Immature natural killer cell (primary cell): Measurements from ENCODE around the gene GRB10. TPM values are rescaled to one million over a fixed set of nuclear protein-coding genes. Genes with fewer than 3 reads are reported as not detected.

Experiments
- DNase-seq, 3 donors: peaks; one replicate each; pipeline ENCODE4 v3.0.0; 2022; ENCODE audit warnings: mixed read lengths in 1 of 3
- H3K27ac Mint-ChIP-seq, 6 donors: one replicate each; pipeline ENCODE4 v1.8.0; 2020; ENCODE audit warnings: mixed read lengths in 6 of 6, mild to moderate bottlenecking in 5 of 6, inconsistent platforms in 4 of 6, moderate library complexity in 3 of 6
- H3K27me3 Mint-ChIP-seq, 3 donors: one replicate each; pipeline ENCODE4 v1.8.0; 2020 to 2021; ENCODE audit warnings: low read depth in 3 of 3, mild to moderate bottlenecking in 3 of 3, mixed read lengths in 3 of 3, moderate library complexity in 3 of 3, inconsistent platforms in 1 of 3
- H3K36me3 Mint-ChIP-seq, 3 donors: one replicate each; pipeline ENCODE4 v1.8.0; 2020; ENCODE audit warnings: mixed read lengths in 3 of 3, inconsistent platforms in 2 of 3, mild to moderate bottlenecking in 2 of 3
- H3K4me1 Mint-ChIP-seq, 2 donors: one replicate each; pipeline ENCODE4 v1.8.0; 2020; ENCODE audit warnings: inconsistent platforms in 2 of 2, mild to moderate bottlenecking in 2 of 2, mixed read lengths in 2 of 2, moderate library complexity in 1 of 2
- H3K4me3 Mint-ChIP-seq, 5 donors: one replicate each; pipeline ENCODE4 v1.8.0; 2020; ENCODE audit warnings: mild to moderate bottlenecking in 5 of 5, mixed read lengths in 5 of 5, inconsistent platforms in 3 of 5, moderate library complexity in 3 of 5
- H3K9me3 Mint-ChIP-seq, 6 donors: one replicate each; pipeline ENCODE4 v1.8.0; 2020; ENCODE audit warnings: mild to moderate bottlenecking in 6 of 6, mixed read lengths in 6 of 6, inconsistent platforms in 4 of 6, moderate library complexity in 3 of 6
- polyA plus RNA-seq, 3 donors: library from polyadenylated mRNA; unstranded; fragments of 300-500 nt; fragmentation: Illumina TruSeq; gene quantifications; one replicate each; pipeline ENCODE4 v1.2.3, GENCODE V29; 2021

The GRB10 gene
- polyA plus RNA-seq, 3 donors from 2014 or later, result not detected

DNA sequence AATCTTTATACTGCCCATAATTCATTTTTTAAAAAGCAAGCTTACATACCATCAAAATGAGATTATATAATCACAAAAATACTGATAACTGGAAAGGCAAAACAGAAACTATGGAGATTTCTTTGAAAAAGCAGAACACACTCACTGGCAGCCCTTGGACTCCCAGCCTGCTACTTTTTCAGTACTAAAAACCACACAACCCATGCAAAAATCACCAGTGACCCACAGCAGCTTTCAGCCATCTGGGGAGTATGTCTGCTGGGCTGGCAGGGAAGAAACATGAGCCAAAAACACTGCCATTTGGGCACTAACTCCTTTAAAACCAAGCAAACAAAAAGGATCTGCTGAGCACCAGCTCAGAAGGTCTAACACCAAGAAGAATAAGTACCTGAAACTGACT lies 137.5 kb downstream of the GRB10 start:
- no peak for DNase-seq
- Mint-ChIP-seq H3K27ac (no peak overlapping the region), H3K36me3 (no peaks in the 10 kb centered on the region), H3K27me3 (peaks cover 0 to 10% (median 0%) of the 10 kb centered on the region in 3 donors), H3K4me3 (no peak overlapping the region), H3K9me3 (peaks cover 0 to 1% (median 0%) of the 10 kb centered on the region in 6 donors), H3K4me1 (no peaks in the 10 kb centered on the region)

GRCh38 chr7:50644586-50644985 lies 138.1 kb downstream of the GRB10 start:
- H3K4me3 Mint-ChIP-seq, result no peak overlapping the region
- H3K9me3 Mint-ChIP-seq, result peaks cover 0 to 1% (median 0%) of the 10 kb centered on the region in 6 donors
- H3K27me3 Mint-ChIP-seq, result peaks cover 0 to 6% (median 0%) of the 10 kb centered on the region in 3 donors
- H3K4me1 Mint-ChIP-seq, result no peaks in the 10 kb centered on the region
- H3K36me3 Mint-ChIP-seq, result no peaks in the 10 kb centered on the region
- no peak overlapping the region for H3K27ac Mint-ChIP-seq
- DNase-seq, result no peak

DNA sequence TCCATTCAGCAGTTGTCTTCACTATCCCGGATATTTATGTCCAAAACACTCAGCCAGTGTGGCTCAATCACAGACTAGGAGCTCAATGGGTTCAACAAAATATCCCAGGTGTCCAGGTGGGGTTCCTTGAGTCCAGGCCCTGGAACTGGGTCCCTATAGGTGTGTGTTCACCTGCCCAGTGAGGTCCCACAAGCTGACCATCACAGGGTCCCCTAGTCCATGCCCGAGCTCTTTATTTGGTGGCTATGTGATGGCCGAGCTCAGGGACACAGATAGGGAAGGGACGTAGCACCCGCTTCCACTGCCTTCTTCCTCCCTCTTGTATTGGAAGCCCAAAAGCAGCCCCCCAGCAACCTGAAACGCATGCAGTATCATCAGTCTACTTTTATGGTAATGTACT lies 138.6 kb downstream of the GRB10 start:
- Mint-ChIP-seq H3K27me3 (peaks cover 0 to 3% (median 0%) of the 10 kb centered on the region in 3 donors), H3K4me1 (no peaks in the 10 kb centered on the region), H3K9me3 (peaks cover 0 to 1% (median 0%) of the 10 kb centered on the region in 6 donors), H3K4me3 (no peak overlapping the region), H3K36me3 (no peaks in the 10 kb centered on the region), H3K27ac (no peak overlapping the region)
- no peak for DNase-seq

DNA sequence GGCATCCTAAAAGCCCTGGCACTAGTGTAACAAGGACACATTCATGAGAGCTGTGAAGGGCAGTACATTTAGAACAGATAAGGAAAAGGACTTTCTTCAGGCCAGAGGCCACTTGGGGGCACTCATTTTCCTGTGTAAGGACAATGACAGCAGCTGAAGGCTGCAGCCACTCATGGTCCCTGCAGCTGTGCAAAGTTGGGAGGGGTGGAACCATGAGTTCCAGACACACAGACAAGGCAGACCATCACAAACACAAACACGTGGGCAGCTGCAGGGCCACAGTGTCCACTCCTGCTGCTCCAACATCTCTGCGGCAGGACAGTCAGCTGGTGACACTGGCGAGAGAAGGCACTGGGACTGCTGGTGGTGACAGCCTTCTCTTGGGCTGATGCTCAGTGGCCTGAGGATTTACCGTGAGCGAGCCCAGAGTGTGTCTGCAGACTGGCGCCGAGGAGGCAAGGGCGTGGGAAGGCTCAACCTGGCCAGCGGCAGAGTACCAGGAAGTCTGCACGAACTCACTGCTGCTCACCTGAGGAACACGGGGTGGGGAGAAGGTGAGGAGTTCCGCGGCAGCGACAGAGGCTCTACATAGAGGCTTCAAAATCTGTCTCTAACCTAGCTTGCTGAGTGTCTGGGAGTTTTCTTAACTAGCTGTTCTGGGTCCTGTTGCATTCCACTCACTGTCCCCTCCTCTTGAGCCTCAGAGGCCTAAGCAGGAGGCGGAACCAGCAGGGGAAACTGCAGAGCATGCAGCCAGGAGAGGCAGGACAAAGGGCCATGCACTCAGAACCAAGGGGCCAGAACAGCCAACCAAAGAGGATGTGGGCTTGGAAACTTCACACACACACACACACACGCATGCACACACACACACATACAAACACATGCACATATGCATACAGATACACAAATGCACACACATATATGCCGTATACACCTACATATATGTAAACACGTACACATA lies 141.0 kb downstream of the GRB10 start:
- Mint-ChIP-seq H3K9me3 (peaks cover 0 to 1% (median 0%) of the 10 kb centered on the region in 6 donors), H3K4me3 (no peak overlapping the region), H3K27me3 (peaks cover 0 to 3% (median 2%) of the 10 kb centered on the region in 3 donors), H3K4me1 (no peaks in the 10 kb centered on the region), H3K36me3 (no peaks in the 10 kb centered on the region), H3K27ac (no peak overlapping the region)
- no peak for DNase-seq

DNA sequence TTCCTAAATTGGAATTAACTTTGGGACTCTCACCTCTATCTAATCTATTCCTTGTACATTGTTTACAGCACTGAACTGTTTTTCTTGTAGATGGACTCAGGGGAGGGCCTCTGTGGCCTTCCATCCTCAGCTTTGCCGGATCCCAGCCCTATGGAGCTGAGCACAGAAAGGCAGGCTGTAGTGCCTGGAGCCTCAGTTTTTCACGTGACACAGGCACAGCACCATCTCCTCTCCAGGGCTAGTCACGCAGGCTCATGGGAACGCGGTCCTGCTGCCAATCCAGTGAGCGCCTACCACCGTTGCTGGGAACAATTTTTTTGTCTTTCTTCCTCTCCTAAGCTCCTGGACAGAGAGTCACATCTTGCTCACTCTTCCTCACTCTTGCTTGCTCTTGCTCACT lies 141.9 kb downstream of the GRB10 start:
- no peak for DNase-seq
- no peaks in the 10 kb centered on the region for H3K4me1 Mint-ChIP-seq
- peaks cover 0 to 4% (median 3%) of the 10 kb centered on the region in 3 donors for H3K27me3 Mint-ChIP-seq
- peaks cover 0 to 1% (median 0%) of the 10 kb centered on the region in 6 donors for H3K9me3 Mint-ChIP-seq
- no peak overlapping the region for H3K27ac Mint-ChIP-seq
- no peak overlapping the region for H3K4me3 Mint-ChIP-seq
- H3K36me3 Mint-ChIP-seq, result no peaks in the 10 kb centered on the region

- no peak for DNase-seq
- Mint-ChIP-seq H3K4me1 (no peaks in the 10 kb centered on the region), H3K27ac (no peak overlapping the region), H3K36me3 (no peaks in the 10 kb centered on the region), H3K9me3 (peaks cover 0 to 1% (median 0%) of the 10 kb centered on the region in 6 donors), H3K4me3 (no peak overlapping the region), H3K27me3 (peaks cover 0 to 5% (median 4%) of the 10 kb centered on the region in 3 donors)
Measured at GRCh38 chr7:50640256-50640655, 142.4 kb downstream of the GRB10 start.

DNA sequence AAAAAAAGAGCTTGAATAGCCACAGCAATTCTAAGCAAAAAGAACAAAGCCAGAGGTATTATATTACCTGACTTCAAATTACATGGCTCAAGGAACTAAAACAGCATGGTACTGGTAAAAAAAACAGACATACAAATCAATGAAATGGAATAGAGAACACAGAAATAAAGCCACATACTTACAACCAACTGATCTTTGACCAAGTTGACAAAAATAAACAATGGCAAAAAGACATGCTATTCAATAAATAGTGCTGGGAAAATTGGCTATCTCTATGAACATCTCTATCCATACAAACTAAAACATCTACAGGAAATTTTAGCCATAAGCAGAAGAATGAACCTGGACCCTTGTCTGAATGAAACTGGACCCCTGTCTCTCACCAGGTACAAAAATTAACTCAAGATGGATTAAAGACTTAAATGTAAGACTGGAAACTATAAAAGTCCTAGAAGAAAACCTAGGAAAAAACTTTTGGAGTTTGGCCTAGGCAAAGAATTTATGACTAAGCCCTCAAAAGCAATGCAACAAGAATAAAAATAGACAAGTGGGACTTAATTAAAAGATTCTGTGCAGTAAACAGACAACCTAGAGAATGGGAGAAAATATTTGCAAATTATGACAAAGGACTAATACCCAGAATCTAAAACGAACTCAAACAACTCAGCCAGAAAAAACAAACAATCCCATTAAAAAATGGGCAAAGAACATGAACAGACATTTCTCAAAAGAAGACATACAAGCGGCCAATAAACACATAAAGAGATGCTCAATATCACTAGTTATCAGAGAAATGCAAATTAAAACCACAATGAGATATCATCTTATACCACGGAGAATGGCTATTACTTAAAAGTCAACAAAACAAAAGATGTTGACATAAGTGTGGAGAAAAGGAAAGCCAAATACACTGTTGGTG lies 144.7 kb downstream of the GRB10 start:
- no peak overlapping the region for H3K27ac Mint-ChIP-seq
- H3K4me3 Mint-ChIP-seq, result no peak overlapping the region
- no peaks in the 10 kb centered on the region for H3K4me1 Mint-ChIP-seq
- DNase-seq, result no peak
- H3K27me3 Mint-ChIP-seq, result peaks cover 5 to 9% (median 8%) of the 10 kb centered on the region in 3 donors
- H3K36me3 Mint-ChIP-seq, result no peaks in the 10 kb centered on the region
- peaks cover 0 to 1% (median 0%) of the 10 kb centered on the region in 6 donors for H3K9me3 Mint-ChIP-seq

DNA sequence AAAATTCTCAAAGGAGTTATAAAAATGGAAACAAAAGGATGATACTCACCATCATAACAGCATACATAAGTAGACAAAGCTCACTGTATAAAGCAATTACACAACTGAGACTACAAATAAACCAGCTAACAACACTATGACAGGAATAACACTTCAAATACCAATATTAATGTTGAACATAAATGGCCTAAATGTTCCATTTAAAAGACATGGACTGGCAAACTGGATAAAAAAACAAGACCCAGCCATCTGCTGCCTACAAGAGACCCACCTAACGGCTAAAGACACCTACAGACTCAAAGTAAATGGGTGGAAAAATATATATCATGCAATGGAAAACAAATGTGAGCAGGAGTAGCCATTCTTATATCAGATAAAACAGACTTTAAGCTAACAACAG lies 148.3 kb downstream of the GRB10 start:
- no peaks in the 10 kb centered on the region for H3K36me3 Mint-ChIP-seq
- DNase-seq, result no peak
- no peaks in the 10 kb centered on the region for H3K9me3 Mint-ChIP-seq
- H3K4me3 Mint-ChIP-seq, result no peak overlapping the region
- H3K27ac Mint-ChIP-seq, result no peak overlapping the region
- H3K27me3 Mint-ChIP-seq, result peaks cover 5 to 9% (median 8%) of the 10 kb centered on the region in 3 donors
- no peaks in the 10 kb centered on the region for H3K4me1 Mint-ChIP-seq

- Mint-ChIP-seq H3K4me3 (no peak overlapping the region), H3K9me3 (no peaks in the 10 kb centered on the region), H3K4me1 (no peaks in the 10 kb centered on the region), H3K27ac (no peak overlapping the region), H3K36me3 (no peaks in the 10 kb centered on the region), H3K27me3 (peaks cover 5 to 8% (median 6%) of the 10 kb centered on the region in 3 donors)
- DNase-seq, result no peak
Measured at GRCh38 chr7:50633414-50633710, 149.3 kb downstream of the GRB10 start.

DNA sequence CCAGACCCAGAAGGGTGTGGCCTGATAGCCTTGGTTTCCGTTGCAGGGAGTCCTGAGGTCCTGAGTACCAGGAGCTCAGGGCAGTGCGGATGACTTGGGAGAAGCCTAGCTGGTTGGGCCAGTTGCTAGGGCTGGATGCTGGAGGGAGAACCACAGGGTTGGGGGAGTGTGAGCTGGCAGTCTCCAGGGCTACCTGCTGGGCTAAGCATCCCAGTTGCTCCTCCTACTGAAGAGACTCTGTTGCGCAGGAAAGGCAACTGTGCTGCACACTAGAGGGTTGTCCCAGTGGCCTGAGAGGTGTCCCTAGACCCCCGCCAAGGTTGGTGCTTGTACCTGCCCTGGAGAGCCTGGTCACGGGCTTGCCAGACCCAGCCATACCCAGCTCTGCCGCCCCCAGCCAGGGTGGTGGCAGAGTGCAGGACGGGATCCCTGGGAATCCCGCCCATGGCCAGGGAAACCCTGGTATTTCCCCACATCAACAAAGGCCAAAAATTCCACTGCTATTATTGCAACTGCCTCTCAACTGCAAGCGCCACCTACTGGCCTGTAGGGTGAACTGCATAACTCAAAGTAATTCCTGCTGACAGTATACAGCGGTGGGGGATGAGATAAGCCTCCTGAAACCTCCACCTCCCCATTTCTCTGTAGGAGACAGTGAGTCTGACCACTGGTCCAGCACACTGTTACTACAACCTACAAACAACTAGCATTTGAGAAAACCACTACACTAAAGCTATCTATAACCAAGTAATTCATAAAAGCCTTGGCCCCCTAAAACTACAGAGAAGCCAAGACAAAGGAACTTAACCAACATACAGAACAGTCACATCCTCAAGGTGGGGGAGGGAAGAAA lies 149.9 kb downstream of the GRB10 start:
- no peak overlapping the region for H3K27ac Mint-ChIP-seq
- no peak overlapping the region for H3K4me3 Mint-ChIP-seq
- no peaks in the 10 kb centered on the region for H3K9me3 Mint-ChIP-seq
- H3K4me1 Mint-ChIP-seq, result no peaks in the 10 kb centered on the region
- DNase-seq, result peak; percentile 50 to 66 (median 60)
- no peaks in the 10 kb centered on the region for H3K36me3 Mint-ChIP-seq
- peaks cover 5 to 8% (median 6%) of the 10 kb centered on the region in 3 donors for H3K27me3 Mint-ChIP-seq

DNA sequence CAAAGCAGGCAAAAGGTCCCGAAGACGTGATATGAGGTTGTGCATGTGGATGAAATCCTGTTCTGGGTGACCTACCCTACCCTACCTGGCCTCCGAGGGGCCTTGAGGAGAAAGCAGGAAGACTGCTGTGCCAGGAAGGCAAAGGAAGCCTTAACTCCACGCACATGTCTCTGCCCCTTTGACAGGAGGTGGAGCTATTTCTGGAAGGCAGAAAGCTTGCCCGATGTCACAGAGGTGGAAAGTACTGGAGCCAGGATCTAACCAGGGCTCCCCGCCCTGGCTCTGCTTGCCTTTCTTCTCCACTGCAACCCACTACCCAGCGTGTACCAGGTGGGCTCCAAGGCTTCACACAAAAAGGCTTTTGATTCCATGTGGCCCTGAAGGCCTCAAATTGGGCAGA lies 151.1 kb downstream of the GRB10 start:
- Mint-ChIP-seq H3K9me3 (no peaks in the 10 kb centered on the region), H3K4me1 (no peaks in the 10 kb centered on the region), H3K4me3 (no peak overlapping the region), H3K27ac (peak overlapping the region in 2 of 6 donors; percentile 15 to 27), H3K36me3 (no peaks in the 10 kb centered on the region), H3K27me3 (peaks cover 5 to 8% (median 6%) of the 10 kb centered on the region in 3 donors)
- no peak for DNase-seq

DNA sequence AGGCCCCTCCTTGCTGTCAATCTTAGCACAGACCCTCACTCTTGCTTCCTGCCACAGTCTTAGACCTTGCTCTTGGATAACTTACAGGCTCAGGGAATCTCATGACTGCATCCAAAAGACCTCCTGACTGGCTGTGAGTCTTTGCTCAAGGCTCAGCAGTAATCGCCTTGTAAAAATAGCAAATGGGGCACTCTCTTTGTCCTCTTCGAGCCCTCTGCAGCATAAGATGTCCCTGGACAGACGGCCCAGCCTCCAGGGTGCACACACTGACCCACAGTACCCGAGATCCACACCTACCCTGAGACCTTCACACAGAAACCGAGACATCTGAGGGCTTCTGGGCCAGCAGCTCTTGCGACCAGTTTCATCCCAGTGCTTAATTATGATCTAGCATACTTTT lies 151.6 kb downstream of the GRB10 start:
- Mint-ChIP-seq H3K4me1 (no peaks in the 10 kb centered on the region), H3K4me3 (no peak overlapping the region), H3K9me3 (no peaks in the 10 kb centered on the region), H3K36me3 (no peaks in the 10 kb centered on the region), H3K27ac (peak overlapping the region in 1 of 6 donors; percentile 15), H3K27me3 (peaks cover 5 to 6% (median 6%) of the 10 kb centered on the region in 3 donors)
- no peak for DNase-seq

- DNase-seq, result no peak
- Mint-ChIP-seq H3K27ac (no peak overlapping the region), H3K36me3 (no peaks in the 10 kb centered on the region), H3K9me3 (no peaks in the 10 kb centered on the region), H3K4me3 (no peak overlapping the region), H3K4me1 (no peaks in the 10 kb centered on the region), H3K27me3 (peaks cover 3 to 9% (median 5%) of the 10 kb centered on the region in 3 donors)
Measured at GRCh38 chr7:50629238-50629901, 153.3 kb downstream of the GRB10 start.
